GM23338 (cell line): Measurements from ENCODE around the gene TFEB. TPM values are rescaled to one million over a fixed set of nuclear protein-coding genes. Genes with fewer than 3 reads are reported as not detected.

ENCODE experiments used
- ATAC-seq: fragments of 200-7000 bp; cut with Tn5 transposase; 3 replicates; pipeline ENCODE4 v1.9.1; 2020
- DNase-seq: peaks from one replicate; pipeline ENCODE4 v3.0.0-alpha.2; 2015; ENCODE audit warnings: low spot score
- H2AFZ ChIP-seq: fragments of 200-600 bp; sonication (generic); 2 replicates; pipeline ENCODE4 v1.8.0; 2016; ENCODE audit warnings: antibody characterized with exemption, mild to moderate bottlenecking, moderate library complexity
- H3F3A ChIP-seq: fragments of 200-600 bp; sonication (generic); replicated peaks from 2 replicates; pipeline ENCODE4 v1.8.0; 2017; ENCODE audit warnings: antibody characterized with exemption, mixed run types, low read depth
- H3K27ac ChIP-seq: fragments of 200-600 bp; sonication (generic); 2 replicates; pipeline ENCODE4 v1.6.1; 2016; ENCODE audit warnings: low read depth
- H3K27me3 ChIP-seq: fragments of 200-600 bp; sonication (generic); 2 replicates; pipeline ENCODE4 v1.8.0; 2016; ENCODE audit warnings: mild to moderate bottlenecking, mixed run types, moderate library complexity; ENCODE audit not compliant: insufficient read depth
- H3K36me3 ChIP-seq: fragments of 200-600 bp; sonication (generic); 2 replicates; pipeline ENCODE4 v1.8.0; 2016; ENCODE audit warnings: mild to moderate bottlenecking; ENCODE audit not compliant: insufficient read depth
- H3K4me1 ChIP-seq: fragments of 200-600 bp; sonication (generic); 2 replicates; pipeline ENCODE4 v1.8.0; 2016; ENCODE audit warnings: mild to moderate bottlenecking, moderate library complexity; ENCODE audit not compliant: insufficient read depth
- H3K4me2 ChIP-seq: fragments of 200-600 bp; sonication (generic); 2 replicates; pipeline ENCODE4 v1.7.1; 2017; ENCODE audit warnings: mixed run types
- H3K4me3 ChIP-seq: fragments of 200-600 bp; sonication (generic); 2 replicates; pipeline ENCODE4 v1.6.1; 2016; ENCODE audit warnings: mixed run types
- H3K79me2 ChIP-seq: fragments of 200-600 bp; sonication (generic); replicated peaks from 2 replicates; pipeline ENCODE4 v1.8.0; 2017; ENCODE audit warnings: mild to moderate bottlenecking; ENCODE audit not compliant: insufficient read depth
- H3K9me2 ChIP-seq: fragments of 200-600 bp; sonication (generic); 2 replicates; pipeline ENCODE4 v1.8.0; 2017; ENCODE audit not compliant: insufficient read depth
- H4K20me1 ChIP-seq: fragments of 200-600 bp; sonication (generic); replicated peaks from 2 replicates; pipeline ENCODE4 v1.8.0; 2017; ENCODE audit warnings: mild to moderate bottlenecking; ENCODE audit not compliant: insufficient read depth
- H3K27ac Mint-ChIP-seq: 2 replicates; pipeline ENCODE4 v1.8.0; 2020; ENCODE audit warnings: inconsistent platforms, mild to moderate bottlenecking, moderate library complexity, mixed read lengths
- H3K27me3 Mint-ChIP-seq: 3 replicates; pipeline ENCODE4 v1.8.0; 2022; ENCODE audit warnings: low read depth, mild to moderate bottlenecking, moderate library complexity, mixed read lengths, inconsistent platforms; ENCODE audit not compliant: insufficient read depth, poor library complexity
- H3K36me3 Mint-ChIP-seq: 3 replicates; pipeline ENCODE4 v1.8.0; 2021; ENCODE audit warnings: low read depth, mild to moderate bottlenecking, inconsistent platforms, moderate library complexity, mixed read lengths
- H3K4me1 Mint-ChIP-seq: 3 replicates; pipeline ENCODE4 v1.8.0; 2020; ENCODE audit warnings: mild to moderate bottlenecking, inconsistent platforms, mixed read lengths
- H3K4me3 Mint-ChIP-seq: 3 replicates; pipeline ENCODE4 v1.8.0; 2021; ENCODE audit warnings: moderate library complexity, mild to moderate bottlenecking, inconsistent platforms, mixed read lengths
- H3K9me3 Mint-ChIP-seq: 3 replicates; pipeline ENCODE4 v1.8.0; 2020; ENCODE audit warnings: moderate library complexity, mild to moderate bottlenecking, inconsistent platforms, mixed read lengths
- CREB1 ChIP-seq: fragments of 250-450 bp; sonication (Bioruptor Pico); IDR thresholded peaks from 2 replicates; pipeline ENCODE4 v1.5.0; 2020; ENCODE audit warnings: low read depth, mild to moderate bottlenecking, moderate library complexity
- EZH2 ChIP-seq: fragments of 200-600 bp; sonication (generic); IDR thresholded peaks from one replicate; pipeline ENCODE4 v1.8.0; 2017; ENCODE audit warnings: antibody characterized with exemption, mild to moderate bottlenecking, low read depth; ENCODE audit not compliant: unreplicated experiment
- EZH2phosphoT487 ChIP-seq: fragments of 200-600 bp; sonication (generic); IDR thresholded peaks from one replicate; pipeline ENCODE4 v1.8.1; 2018; ENCODE audit warnings: antibody characterized with exemption; ENCODE audit not compliant: unreplicated experiment
- NANOG ChIP-seq: IDR thresholded peaks from 2 replicates; pipeline ENCODE4 v1.6.1; 2016; ENCODE audit warnings: antibody characterized with exemption, borderline replicate concordance
- POLR2AphosphoS5 ChIP-seq: IDR thresholded peaks from 2 replicates; pipeline ENCODE4 v1.6.1; 2016; ENCODE audit warnings: antibody characterized with exemption, low read depth
- ZNF114 ChIP-seq: fragments of 250-450 bp; sonication (Bioruptor Pico); IDR thresholded peaks from 2 replicates; pipeline ENCODE4 v1.5.0; 2020; ENCODE audit warnings: mild to moderate bottlenecking, moderate library complexity
- polyA plus RNA-seq: library from polyadenylated mRNA; unstranded; fragments of >200 nt; fragmentation: Nextera tagmentation; extraction: Ambion mirVana; gene quantifications from 2 replicates; pipeline ENCODE4 v1.2.1, GENCODE V29; 2016
- total RNA-seq: library from RNA; depleted of rRNA; stranded (reverse); fragments of >200 nt; shearing (Covaris generic); gene quantifications from 2 replicates; pipeline ENCODE4 v1.2.3, GENCODE V29; 2014
- TF ChIP-seq, protein P1 (sequence below): IDR thresholded peaks from one replicate; pipeline ENCODE4 v1.6.1; 2018; ENCODE audit warnings: antibody characterized with exemption; ENCODE audit not compliant: unreplicated experiment

Gene TFEB
- total and polyA plus RNA-seq, 2 experiments from 2014 or later = 1.3 to 4.3 TPM

GRCh38 chr6:41704028-41704427 is 31.4 kb downstream of the TFEB start:
- Histone ChIP-seq H3K27me3 (no peaks in the 10 kb centered on the region), H3F3A (0 out of 2 replicates have a peak, but pooled peaks cover 3% of the 10 kb centered on the region), H3K27ac (no peak overlapping the region), H4K20me1 (no peaks in the 10 kb centered on the region), H3K79me2 (no peaks in the 10 kb centered on the region), H3K4me3 (no peak overlapping the region), H3K4me2 (no peak overlapping the region), H2AFZ (no peak overlapping the region), H3K4me1 (peaks cover 6% of the 10 kb centered on the region; the same call in 1 of the 2 replicates), H3K36me3 (no peaks in the 10 kb centered on the region), H3K9me2 (no peaks in the 10 kb centered on the region)
- ATAC-seq (no peak), DNase-seq (no peak)
- Mint-ChIP-seq H3K4me3 (no peak overlapping the region), H3K36me3 (no peaks in the 10 kb centered on the region), H3K27ac (no peak overlapping the region), H3K4me1 (peaks cover 20% of the 10 kb centered on the region), H3K9me3 (no peaks in the 10 kb centered on the region), H3K27me3 (peaks cover 8% of the 10 kb centered on the region)
- TF ChIP-seq ZNF114 (CRISPR knock-in tag) (no peak), POLR2AphosphoS5 (no peak), NANOG (no peak), EZH2 (no peak), CREB1 (CRISPR knock-in tag) (no peak), EZH2phosphoT487 (no peak)
- TF ChIP-seq, protein P1, sequence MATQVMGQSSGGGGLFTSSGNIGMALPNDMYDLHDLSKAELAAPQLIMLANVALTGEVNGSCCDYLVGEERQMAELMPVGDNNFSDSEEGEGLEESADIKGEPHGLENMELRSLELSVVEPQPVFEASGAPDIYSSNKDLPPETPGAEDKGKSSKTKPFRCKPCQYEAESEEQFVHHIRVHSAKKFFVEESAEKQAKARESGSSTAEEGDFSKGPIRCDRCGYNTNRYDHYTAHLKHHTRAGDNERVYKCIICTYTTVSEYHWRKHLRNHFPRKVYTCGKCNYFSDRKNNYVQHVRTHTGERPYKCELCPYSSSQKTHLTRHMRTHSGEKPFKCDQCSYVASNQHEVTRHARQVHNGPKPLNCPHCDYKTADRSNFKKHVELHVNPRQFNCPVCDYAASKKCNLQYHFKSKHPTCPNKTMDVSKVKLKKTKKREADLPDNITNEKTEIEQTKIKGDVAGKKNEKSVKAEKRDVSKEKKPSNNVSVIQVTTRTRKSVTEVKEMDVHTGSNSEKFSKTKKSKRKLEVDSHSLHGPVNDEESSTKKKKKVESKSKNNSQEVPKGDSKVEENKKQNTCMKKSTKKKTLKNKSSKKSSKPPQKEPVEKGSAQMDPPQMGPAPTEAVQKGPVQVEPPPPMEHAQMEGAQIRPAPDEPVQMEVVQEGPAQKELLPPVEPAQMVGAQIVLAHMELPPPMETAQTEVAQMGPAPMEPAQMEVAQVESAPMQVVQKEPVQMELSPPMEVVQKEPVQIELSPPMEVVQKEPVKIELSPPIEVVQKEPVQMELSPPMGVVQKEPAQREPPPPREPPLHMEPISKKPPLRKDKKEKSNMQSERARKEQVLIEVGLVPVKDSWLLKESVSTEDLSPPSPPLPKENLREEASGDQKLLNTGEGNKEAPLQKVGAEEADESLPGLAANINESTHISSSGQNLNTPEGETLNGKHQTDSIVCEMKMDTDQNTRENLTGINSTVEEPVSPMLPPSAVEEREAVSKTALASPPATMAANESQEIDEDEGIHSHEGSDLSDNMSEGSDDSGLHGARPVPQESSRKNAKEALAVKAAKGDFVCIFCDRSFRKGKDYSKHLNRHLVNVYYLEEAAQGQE = no peak

- no peak for TF ChIP-seq POLR2AphosphoS5
- H3K27ac Mint-ChIP-seq = no peak overlapping the region
- Histone ChIP-seq H3K4me2 (no peak overlapping the region), H3K79me2 (no peaks in the 10 kb centered on the region), H3F3A (0 out of 2 replicates have a peak, but pooled peaks cover 3% of the 10 kb centered on the region), H2AFZ (no peak overlapping the region), H4K20me1 (no peaks in the 10 kb centered on the region), H3K27me3 (no peaks in the 10 kb centered on the region), H3K27ac (no peak overlapping the region), H3K4me1 (peaks cover 6% of the 10 kb centered on the region; the same call in 1 of the 2 replicates), H3K36me3 (no peaks in the 10 kb centered on the region), H3K4me3 (no peak overlapping the region), H3K9me2 (no peaks in the 10 kb centered on the region)
- no peaks in the 10 kb centered on the region for H3K36me3 Mint-ChIP-seq
- peaks cover 5% of the 10 kb centered on the region for H3K27me3 Mint-ChIP-seq
- ATAC-seq = no peak
- no peaks in the 10 kb centered on the region for H3K9me3 Mint-ChIP-seq
- DNase-seq = no peak
- peaks cover 20% of the 10 kb centered on the region for H3K4me1 Mint-ChIP-seq
- no peak overlapping the region for H3K4me3 Mint-ChIP-seq
Observed at GRCh38 chr6:41702771-41703494, 32.5 kb downstream of the TFEB start.
